ENCODE results near the gene ZMYND11.

DNA sequence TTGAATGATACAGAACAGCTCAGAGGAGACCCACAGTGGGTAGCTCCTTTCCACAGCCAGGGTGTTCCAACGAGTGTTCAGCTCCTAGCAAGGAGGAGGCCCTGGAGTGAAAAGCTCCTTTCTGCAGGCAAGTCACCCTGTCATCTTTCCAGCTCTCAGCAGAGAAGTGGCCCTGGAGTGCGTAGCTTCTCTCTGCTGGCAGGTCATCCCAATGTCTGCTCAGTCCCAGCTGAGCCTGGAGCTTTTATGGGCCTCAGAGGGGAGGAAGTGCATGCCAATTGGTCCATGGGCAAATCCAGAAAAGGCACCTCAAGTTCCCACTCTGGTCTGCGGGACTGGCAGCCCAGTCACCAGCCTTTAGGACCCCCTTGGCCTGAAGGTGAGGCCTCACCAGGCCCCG lies 30.8 kb upstream of the ZMYND11 start:
- TF ChIP-seq POLR2A (IDR thresholded peaks at IDR 0.05; ENCODE audit: low read length) (no peak), ESRRA (IDR thresholded peaks at IDR 0.05; ENCODE audit: borderline replicate concordance, low read length) (no peak), MYC (IDR thresholded peaks at IDR 0.05; ENCODE audit: borderline replicate concordance, low read length) (no peak)
- TF ChIP-seq, protein P1, sequence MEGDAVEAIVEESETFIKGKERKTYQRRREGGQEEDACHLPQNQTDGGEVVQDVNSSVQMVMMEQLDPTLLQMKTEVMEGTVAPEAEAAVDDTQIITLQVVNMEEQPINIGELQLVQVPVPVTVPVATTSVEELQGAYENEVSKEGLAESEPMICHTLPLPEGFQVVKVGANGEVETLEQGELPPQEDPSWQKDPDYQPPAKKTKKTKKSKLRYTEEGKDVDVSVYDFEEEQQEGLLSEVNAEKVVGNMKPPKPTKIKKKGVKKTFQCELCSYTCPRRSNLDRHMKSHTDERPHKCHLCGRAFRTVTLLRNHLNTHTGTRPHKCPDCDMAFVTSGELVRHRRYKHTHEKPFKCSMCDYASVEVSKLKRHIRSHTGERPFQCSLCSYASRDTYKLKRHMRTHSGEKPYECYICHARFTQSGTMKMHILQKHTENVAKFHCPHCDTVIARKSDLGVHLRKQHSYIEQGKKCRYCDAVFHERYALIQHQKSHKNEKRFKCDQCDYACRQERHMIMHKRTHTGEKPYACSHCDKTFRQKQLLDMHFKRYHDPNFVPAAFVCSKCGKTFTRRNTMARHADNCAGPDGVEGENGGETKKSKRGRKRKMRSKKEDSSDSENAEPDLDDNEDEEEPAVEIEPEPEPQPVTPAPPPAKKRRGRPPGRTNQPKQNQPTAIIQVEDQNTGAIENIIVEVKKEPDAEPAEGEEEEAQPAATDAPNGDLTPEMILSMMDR (IDR thresholded peaks at IDR 0.05), result no peak
- TF ChIP-seq, protein P2, sequence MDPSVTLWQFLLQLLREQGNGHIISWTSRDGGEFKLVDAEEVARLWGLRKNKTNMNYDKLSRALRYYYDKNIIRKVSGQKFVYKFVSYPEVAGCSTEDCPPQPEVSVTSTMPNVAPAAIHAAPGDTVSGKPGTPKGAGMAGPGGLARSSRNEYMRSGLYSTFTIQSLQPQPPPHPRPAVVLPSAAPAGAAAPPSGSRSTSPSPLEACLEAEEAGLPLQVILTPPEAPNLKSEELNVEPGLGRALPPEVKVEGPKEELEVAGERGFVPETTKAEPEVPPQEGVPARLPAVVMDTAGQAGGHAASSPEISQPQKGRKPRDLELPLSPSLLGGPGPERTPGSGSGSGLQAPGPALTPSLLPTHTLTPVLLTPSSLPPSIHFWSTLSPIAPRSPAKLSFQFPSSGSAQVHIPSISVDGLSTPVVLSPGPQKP (IDR thresholded peaks at IDR 0.05; ENCODE audit: low read depth, low read length), result no peak

Measured in A549 (cell line).